HG02642 (cell line): ENCODE data around the gene CT47C1.
"Not testable (repeated sequence)": the region's sequence is repeated elsewhere in the genome, so short reads cannot be mapped to it uniquely, and the experiment has no call there.

Source experiments
- ATAC-seq: cut with Tn5 transposase; IDR thresholded peaks from one replicate; pipeline ENCODE4 v1.9.1; 2021; ENCODE audit warnings: mild to moderate bottlenecking; ENCODE audit not compliant: unreplicated experiment, poor library complexity

CT47C1 gene

GRCh38 chrX:119072744-119073143 is at the start of gene CT47C1:
Gene CT47C1 (plus strand): TSS chrX:119072993. CDS start chrX:119073226, 233 bp downstream.
- ATAC-seq = no peak

GRCh38 chrX:119025900-119026299 is 46.9 kb upstream of the CT47C1 start:
- ATAC-seq = no peak

DNA sequence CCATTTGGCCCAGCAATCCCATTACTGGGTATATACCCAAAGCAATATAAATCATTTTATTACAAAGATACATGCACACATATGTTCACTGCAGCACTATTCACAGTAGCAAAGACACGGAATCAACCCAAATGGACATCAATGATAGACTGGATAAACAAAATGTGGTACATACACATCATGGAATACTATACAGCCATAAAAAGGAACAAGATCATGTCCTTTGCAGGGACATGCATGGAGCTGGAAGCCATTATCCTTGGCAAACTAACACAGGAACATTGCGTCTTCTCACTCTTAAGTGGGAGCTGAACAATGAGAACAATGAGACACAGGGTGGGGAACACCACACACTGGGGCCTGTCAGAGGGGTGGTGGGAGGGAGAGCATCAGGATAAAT is 46.4 kb upstream of the CT47C1 start:
- ATAC-seq = not testable (repeated sequence)

DNA sequence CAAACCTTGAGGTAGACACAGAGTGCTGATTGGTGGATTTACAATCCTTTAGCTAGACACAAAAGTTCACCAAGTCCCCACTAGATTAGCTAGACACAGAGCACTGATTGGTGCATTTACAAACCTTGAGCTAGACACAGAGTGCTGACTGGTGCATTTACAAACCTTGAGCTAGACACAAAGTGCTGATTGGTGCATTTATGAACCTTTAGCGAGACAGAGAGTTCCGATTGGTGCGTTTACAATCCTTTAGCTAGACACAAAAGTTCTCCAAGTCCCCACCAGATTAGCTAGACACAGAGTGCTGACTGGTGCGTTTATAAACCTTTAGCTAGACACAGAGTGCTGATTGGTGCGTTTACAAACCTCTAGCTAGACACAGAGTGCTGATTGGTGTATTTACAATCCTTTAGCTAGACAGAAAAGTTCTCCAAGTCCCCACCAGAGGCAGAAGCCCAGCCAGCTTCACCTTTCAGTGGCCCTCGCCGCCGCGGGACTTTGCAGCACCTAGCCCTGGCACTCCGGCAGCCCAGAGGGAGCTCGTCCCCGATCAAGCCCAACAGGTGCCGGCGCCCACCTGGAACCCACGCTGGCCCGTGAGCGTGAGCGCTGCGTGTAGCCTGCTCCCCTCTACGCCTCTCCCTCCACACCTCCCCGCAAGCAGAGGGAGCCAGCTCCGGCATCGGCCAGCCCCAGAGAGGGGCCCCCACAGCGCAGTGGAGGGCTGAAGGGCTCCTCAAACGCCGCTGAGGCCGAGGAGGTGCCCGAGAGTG is 44.6 kb upstream of the CT47C1 start:
- ATAC-seq = not testable (repeated sequence)

GRCh38 chrX:119028733-119029330 is 44.0 kb upstream of the CT47C1 start:
- no peak for ATAC-seq

DNA sequence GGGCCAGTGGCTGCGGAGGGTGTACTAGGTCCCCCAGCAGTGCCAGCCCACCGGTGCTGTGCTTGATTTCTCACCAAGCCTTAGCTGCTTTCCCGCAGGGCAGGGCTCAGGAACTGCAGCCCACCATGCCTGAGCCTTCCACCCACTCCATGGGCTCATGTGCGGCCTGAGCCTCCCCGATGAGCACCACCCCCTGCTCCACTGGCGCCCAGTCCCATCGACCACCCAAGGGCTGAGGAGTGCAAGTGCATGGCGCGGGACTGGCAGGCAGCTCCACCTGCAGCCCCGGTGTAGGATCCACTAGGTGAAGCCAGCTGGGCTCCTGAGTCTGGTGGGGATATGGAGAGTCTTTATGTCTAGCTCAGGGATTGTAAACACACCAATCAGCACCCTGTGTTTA is 43.1 kb upstream of the CT47C1 start:
- ATAC-seq = not testable (repeated sequence)

DNA sequence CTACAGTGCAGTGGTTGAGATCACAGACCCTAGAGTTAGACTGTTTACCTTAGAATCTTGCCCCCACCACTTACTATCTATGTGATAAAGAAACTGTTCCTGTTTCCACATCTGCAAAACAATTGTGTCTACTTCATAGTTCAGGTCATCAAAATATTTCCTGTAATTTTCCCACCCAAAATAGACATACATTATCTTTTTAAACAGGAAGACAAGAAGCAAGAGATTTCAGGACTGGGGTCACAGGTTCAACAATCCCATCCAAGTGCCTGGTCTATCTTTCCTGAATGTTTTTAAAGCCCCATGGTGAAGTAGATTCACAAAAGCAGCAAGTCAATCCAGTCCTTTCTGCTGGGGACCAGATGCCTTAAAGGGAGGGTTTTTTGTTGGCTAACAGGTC is 41.8 kb upstream of the CT47C1 start:
- ATAC-seq = no peak

GRCh38 chrX:119036107-119037029 is 36.4 kb upstream of the CT47C1 start:
- no peak for ATAC-seq

GRCh38 chrX:119040432-119040831 is 32.4 kb upstream of the CT47C1 start:
- no peak for ATAC-seq

DNA sequence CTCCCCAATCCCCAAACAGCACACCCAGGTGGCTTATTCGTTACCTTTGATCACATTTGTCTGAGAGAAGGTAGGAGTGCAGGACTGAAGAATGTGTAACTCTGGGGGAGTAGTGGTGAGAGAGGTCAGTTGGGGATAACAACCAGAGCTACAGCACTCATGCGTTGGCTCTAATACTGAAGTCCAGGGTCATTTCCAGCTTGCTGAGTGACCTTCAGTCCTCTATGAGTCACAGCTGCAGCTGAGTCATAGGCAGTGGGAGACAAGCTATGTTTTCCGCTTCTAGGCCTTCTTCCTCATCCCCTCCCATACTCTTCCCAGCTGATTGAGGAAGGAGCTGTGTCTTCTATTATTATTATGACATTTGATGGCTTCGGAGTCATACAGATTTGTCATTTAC is 31.6 kb upstream of the CT47C1 start:
- no peak for ATAC-seq

GRCh38 chrX:119042040-119042439 is 30.8 kb upstream of the CT47C1 start:
- ATAC-seq = no peak

DNA sequence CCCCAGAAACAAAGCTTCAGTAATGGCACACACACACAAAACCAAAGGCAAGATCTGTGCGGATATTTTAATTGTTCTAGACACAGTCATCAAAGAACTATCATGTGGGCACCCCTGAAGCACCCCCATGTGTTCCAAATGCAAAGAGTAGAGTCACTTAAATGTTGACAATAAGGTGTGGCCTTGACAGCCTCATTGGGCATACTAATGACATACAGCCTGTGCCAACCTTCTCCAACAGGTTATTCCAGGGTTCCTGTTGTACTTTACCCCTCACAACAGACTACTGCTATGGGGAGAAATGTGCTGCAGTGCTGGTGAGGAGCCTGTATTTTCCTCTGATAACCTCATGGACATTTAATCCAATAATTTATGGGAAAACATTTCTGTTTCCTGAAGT is 29.8 kb upstream of the CT47C1 start:
- no peak for ATAC-seq

- ATAC-seq = no peak
These were observed 26.9 kb upstream of the CT47C1 start for GRCh38 chrX:119045884-119046283.

DNA sequence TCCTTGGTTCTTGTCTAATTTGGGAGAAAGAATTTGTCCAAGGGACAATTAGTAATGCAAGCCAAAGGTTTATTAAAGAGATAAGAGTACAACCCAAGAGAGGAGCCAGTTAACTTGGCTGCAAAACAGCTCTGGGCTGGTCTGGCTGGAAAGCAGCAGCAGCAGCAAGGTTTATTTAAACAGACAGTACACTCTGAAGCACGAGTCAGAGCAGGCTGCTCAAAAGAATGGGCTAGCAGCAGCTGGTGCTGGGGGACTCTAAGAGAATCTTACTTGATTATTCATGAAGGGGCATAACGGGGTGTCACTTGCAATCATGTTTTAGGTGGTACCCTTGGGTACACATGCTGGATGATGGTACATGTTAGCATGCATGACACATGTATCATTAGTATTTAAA is 17.1 kb upstream of the CT47C1 start:
- ATAC-seq = no peak

DNA sequence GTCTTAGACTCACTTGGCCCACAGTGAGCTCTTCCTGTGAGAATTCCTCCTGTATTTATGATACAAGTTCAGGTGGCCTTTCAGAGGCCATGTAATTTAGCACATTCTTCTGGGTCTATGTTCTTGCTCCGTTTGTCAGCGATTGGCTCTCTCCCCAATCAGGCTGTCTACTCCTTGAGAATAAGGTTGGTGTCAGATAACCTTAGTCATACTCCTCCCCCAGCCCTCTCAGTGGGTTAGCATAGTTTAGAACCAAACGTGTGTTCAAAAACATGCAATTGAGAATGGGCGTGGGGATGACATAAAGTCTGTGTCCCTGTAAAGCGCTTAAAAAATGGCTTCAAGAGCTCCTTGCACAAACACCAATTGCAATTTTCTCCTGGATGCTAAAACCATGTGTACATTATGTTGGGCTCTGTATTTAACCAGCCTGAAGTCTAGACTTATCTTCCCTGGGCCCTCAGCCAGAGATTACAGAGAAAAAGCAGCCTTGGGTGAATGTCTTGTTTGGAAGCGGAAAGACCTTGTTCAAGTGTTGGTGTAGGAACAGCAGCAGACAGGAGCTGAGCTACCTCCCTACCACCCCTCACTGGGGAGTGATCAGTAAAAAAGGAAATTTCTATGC is 9.9 kb upstream of the CT47C1 start:
- no peak for ATAC-seq

GRCh38 chrX:119063428-119063827 is 9.4 kb upstream of the CT47C1 start:
- no peak for ATAC-seq

DNA sequence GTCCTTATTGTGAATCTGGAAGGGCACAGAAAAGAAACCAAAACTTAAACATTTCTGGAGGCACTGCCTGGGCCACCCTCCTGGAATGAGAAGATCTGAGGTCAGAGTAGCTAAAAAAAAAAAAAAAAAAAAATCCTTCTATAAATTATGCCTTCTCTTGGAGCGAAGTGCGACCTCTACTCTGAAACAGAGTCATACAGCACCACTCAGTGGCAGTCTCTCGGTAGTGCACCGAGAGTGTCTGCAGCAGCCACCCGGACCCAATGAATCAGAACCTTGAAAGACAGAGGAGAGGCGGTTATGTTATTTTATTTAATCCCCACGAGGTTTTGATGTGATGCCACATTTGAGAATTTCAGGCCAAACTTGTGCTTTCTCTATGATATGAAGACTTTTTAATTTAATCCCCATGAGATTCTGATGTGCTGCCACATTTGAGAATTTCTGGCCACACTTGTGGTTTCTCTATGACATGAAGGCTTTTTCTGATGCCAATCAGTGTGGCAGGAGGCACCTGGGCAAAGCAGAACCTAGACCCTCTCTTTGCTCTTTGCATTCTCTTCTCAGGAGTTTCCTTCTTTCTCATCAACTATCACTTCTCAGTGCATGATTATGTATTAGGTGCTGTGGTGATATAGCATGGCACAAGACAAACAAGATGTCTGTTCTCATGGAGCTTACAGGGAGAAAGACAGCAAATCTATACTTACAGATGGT is 5.6 kb upstream of the CT47C1 start:
- no peak for ATAC-seq

DNA sequence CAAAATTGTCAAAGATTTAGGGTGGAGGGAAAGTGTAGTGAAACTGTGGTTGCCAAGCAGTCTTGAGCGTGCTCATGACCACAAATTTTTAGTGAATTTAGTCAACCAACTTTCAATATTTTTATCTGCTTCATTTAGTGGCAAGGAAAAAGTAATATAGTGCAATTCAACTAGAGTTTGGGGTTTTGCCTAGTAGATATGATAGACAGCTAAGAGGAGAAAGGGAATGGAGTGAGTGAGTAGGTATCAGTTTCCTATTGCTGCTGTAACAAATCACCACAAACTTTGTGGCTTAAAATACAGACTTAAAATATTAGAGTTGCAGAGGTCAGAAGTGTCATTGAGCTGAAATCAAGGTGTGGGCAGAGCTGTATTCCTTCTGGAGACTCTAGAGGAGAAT is 3.7 kb upstream of the CT47C1 start:
- no peak for ATAC-seq

- no peak for ATAC-seq
These were observed 3.0 kb upstream of the CT47C1 start for GRCh38 chrX:119069762-119070161.

- ATAC-seq = peak; percentile 78
These were observed 1.4 kb upstream of the CT47C1 start for GRCh38 chrX:119071381-119071780.
